K562 (cell line): Measurements from ENCODE around the gene ST6GAL1. TPM values are rescaled to one million over a fixed set of nuclear protein-coding genes. Genes with fewer than 3 reads are reported as not detected.
A peak's percentile ranks its signal among the peaks of the same experiment; 100 is the strongest.
"Not testable (repeated sequence)": the region's sequence is repeated elsewhere in the genome, so short reads cannot be mapped to it uniquely, and the experiment has no call there.

Experiments
- ATAC-seq: fragments of 200-7000 bp; cut with Tn5 transposase; 3 replicates; pipeline ENCODE4 v1.9.1; 2020; ENCODE audit warnings: moderate library complexity
- BruUV-seq: library from RNA; stranded (reverse); fragments of 400-500 nt; replicated peaks from 2 replicates; lab custom pipeline; 2021; lab: Mats Ljungman, UMichigan
- CTCF ChIA-PET: fragments of 300-600 bp; formaldehyde crosslinking; extraction: SDS; loops from one replicate; lab custom pipeline; 2021; ENCODE audit warnings: low intra/inter-chr PET ratio; lab: Yijun Ruan, JAX
- POLR2A ChIA-PET: fragments of 300-600, 350-650 bp; sonication (Branson Sonifier 250); formaldehyde crosslinking; extraction: SDS; loops from one replicate; lab custom pipeline; 2021; ENCODE audit warnings: antibody characterized with exemption, inconsistent platforms; lab: Yijun Ruan, JAX
- DNase-seq, 4 experiments: peaks; one replicate each; pipeline versions ENCODE4 v3.0.0 to v3.0.0-alpha.2; 2011 to 2018; ENCODE audit warnings: low spot score in 3 of 4, mixed read lengths in 3 of 4; ENCODE audit errors: extremely low read depth in 1 of 4
- FAIRE-seq: peaks from 2 replicates; lab custom pipeline; 2011; peaks lifted over from hg19 to GRCh38; lab: Jason Lieb, UNC
- H2AFZ ChIP-seq: 2 replicates; pipeline ENCODE4 v1.6.0; 2011; ENCODE audit warnings: low read depth, low read length, control low read depth, inconsistent platforms
- H3K27ac ChIP-seq: fragments of 200-600 bp; 3 replicates; pipeline ENCODE4 v1.8.0; 2011; ENCODE audit warnings: low read depth, mild to moderate bottlenecking, control low read depth, inconsistent platforms, low read length, moderate library complexity, mixed read lengths; ENCODE audit errors: extremely low read depth
- H3K27me3 ChIP-seq, 2 experiments: fragments of 300-600 bp in 1 of 2; 2 replicates in 1 of 2; 3 replicates in 1 of 2; pipeline versions ENCODE4 v1.6.0 to v1.8.0; 2011; ENCODE audit warnings: inconsistent platforms in 2 of 2, low read length in 2 of 2, mild to moderate bottlenecking in 1 of 2, mixed read lengths in 1 of 2, moderate library complexity in 1 of 2; ENCODE audit not compliant: control insufficient read depth in 2 of 2, insufficient read depth in 2 of 2
- H3K36me3 ChIP-seq: fragments of 300-600 bp; 3 replicates; pipeline ENCODE4 v1.8.0; 2011; ENCODE audit warnings: mild to moderate bottlenecking, low read length, inconsistent platforms; ENCODE audit not compliant: control insufficient read depth, insufficient read depth
- H3K4me1 ChIP-seq, 2 experiments: fragments of 200-600 bp in 1 of 2; replicated peaks in 1 of 2; 2 replicates in 1 of 2; 3 replicates in 1 of 2; pipeline versions ENCODE4 v1.5.1 to v1.8.0; 2011; ENCODE audit warnings: inconsistent platforms in 2 of 2, low read length in 2 of 2, mild to moderate bottlenecking in 1 of 2, mixed read lengths in 1 of 2, moderate library complexity in 1 of 2; ENCODE audit not compliant: control insufficient read depth in 2 of 2, insufficient read depth in 2 of 2
- H3K4me2 ChIP-seq: 2 replicates; pipeline ENCODE4 v1.6.1; 2011; ENCODE audit warnings: low read length, control low read depth, inconsistent platforms, mixed read lengths; ENCODE audit not compliant: insufficient read depth
- H3K4me3 ChIP-seq: fragments of 200-600 bp; sonication (generic), shearing (Covaris generic); 2 replicates; pipeline ENCODE4 v1.5.1; 2016; ENCODE audit warnings: control low read depth, inconsistent platforms
- H3K79me2 ChIP-seq: fragments of 200-600 bp; 3 replicates; pipeline ENCODE4 v1.8.0; 2011; ENCODE audit warnings: low read length, inconsistent platforms; ENCODE audit not compliant: control insufficient read depth, insufficient read depth
- H3K9ac ChIP-seq, 2 experiments: 2 replicates each; pipeline versions ENCODE4 v1.6.0 to v1.6.1; 2011; ENCODE audit warnings: low read depth in 2 of 2, low read length in 2 of 2, control low read depth in 1 of 2, inconsistent platforms in 1 of 2, mild to moderate bottlenecking in 1 of 2, mixed read lengths in 1 of 2; ENCODE audit not compliant: insufficient read depth in 1 of 2
- H3K9me1 ChIP-seq: one replicate; pipeline ENCODE4 v1.6.0; 2011; ENCODE audit warnings: inconsistent platforms, mild to moderate bottlenecking, low read length, moderate library complexity; ENCODE audit not compliant: control insufficient read depth, insufficient read depth
- H3K9me3 ChIP-seq: replicated peaks from 2 replicates; pipeline ENCODE4 v1.5.1; 2011; ENCODE audit warnings: low read depth, low read length, inconsistent platforms; ENCODE audit not compliant: control insufficient read depth, insufficient read depth
- H4K20me1 ChIP-seq: replicated peaks from 2 replicates; pipeline ENCODE4 v1.6.1; 2011; ENCODE audit warnings: low read length, inconsistent platforms, mixed read lengths; ENCODE audit not compliant: control insufficient read depth, insufficient read depth
- ATF3 ChIP-seq, 2 experiments: fragments of 450-650 bp in 1 of 2; sonication (generic) in 1 of 2; formaldehyde crosslinking in 1 of 2; IDR thresholded peaks in 1 of 2; conservative IDR thresholded peaks in 1 of 2; 2 replicates each; pipeline versions ENCODE4 v1.6.1 to v1.8.1; 2016 to 2023; ENCODE audit warnings: mild to moderate bottlenecking in 2 of 2, moderate library complexity in 2 of 2, inconsistent platforms in 1 of 2, missing genetic modification reagents in 1 of 2
- ATF7 ChIP-seq: fragments of 450-650 bp; IDR thresholded peaks from 2 replicates; pipeline ENCODE4 v1.7.1; 2014; ENCODE audit warnings: mild to moderate bottlenecking, moderate library complexity
- JUND ChIP-seq, 2 experiments: IDR thresholded peaks; 2 replicates in 1 of 2; 3 replicates in 1 of 2; pipeline ENCODE4 v1.6.1; 2011; ENCODE audit warnings: borderline replicate concordance in 2 of 2, low read depth in 2 of 2, low read length in 2 of 2, improper control_type of control experiment in 1 of 2, missing biosample characterization in 1 of 2, missing genetic modification characterization in 1 of 2, missing genetic modification reagents in 1 of 2
- MEF2A ChIP-seq: IDR thresholded peaks from 2 replicates; pipeline ENCODE4 v1.6.1; 2011; ENCODE audit warnings: low read depth, mild to moderate bottlenecking, low read length, moderate library complexity; ENCODE audit not compliant: control insufficient read depth
- MEIS2 ChIP-seq: fragments of 450-650 bp; IDR thresholded peaks from 2 replicates; pipeline ENCODE4 v1.6.1; 2014; ENCODE audit warnings: mild to moderate bottlenecking; ENCODE audit not compliant: partially characterized antibody
- NFRKB ChIP-seq: fragments of 450-650 bp; IDR thresholded peaks from 2 replicates; pipeline ENCODE4 v1.6.1; 2016; ENCODE audit warnings: low read depth
- ZNF592 ChIP-seq: fragments of 450-650 bp; IDR thresholded peaks from 2 replicates; pipeline ENCODE4 v1.6.1; 2017; ENCODE audit warnings: antibody characterized with exemption, mild to moderate bottlenecking
- WGBS: fragments of 100-300 bp; shearing (Covaris generic); methylation state at CpG from one replicate; pipeline ENCODE4 v1.1.6; 2016; ENCODE audit warnings: low coverage, mixed read lengths; ENCODE audit not compliant: insufficient coverage; ENCODE audit errors: missing lambda C conversion rate; 5-methylcytosine and 5-hydroxymethylcytosine counted together
- in situ Hi-C: fragments of 300-500 bp; cut with MboI; formaldehyde crosslinking; loops from 4 replicates; pipeline ENCODE4 v1.15.0; 2018; ENCODE audit warnings: inconsistent platforms, mixed read lengths
- intact Hi-C: fragments of 100-400 bp; cut with micrococcal nuclease; formaldehyde crosslinking; loops from 2 replicates; pipeline ENCODE4 v1.14.2; 2022
- polyA plus RNA-seq, 8 experiments: library from polyadenylated mRNA; depleted of rRNA in 4 of 8; stranded (reverse) in 5 of 8; unstranded in 3 of 8; fragments of >200 nt; fragmentation: Nextera tagmentation in 2 of 8; fragmentation: Illumina TruSeq in 1 of 8; extraction: Ambion mirVana in 2 of 8; extraction: Trizol in 1 of 8; gene quantifications; 2 replicates each; pipeline versions ENCODE4 v1.2.1 to v1.2.3, GENCODE V29; 2011 to 2014; ENCODE audit warnings: inconsistent platforms in 1 of 8, missing spikeins in 1 of 8
- total RNA-seq, 7 experiments: library from RNA; depleted of rRNA in 6 of 7; stranded (reverse); fragments of >200 nt in 6 of 7; fragmentation: Illumina TruSeq in 2 of 7; extraction: Trizol in 2 of 7; gene quantifications; 2 replicates each; pipeline versions ENCODE4 v1.2.1 to v1.2.3, GENCODE V29; 2011 to 2021; ENCODE audit warnings: low replicate concordance in 1 of 7

The ST6GAL1 gene
- total and polyA plus RNA-seq, 9 of the 15 experiments (the other 6 are each of a cell fraction or from before 2014, with no cell fraction given), result 31.9 to 145 (median 71.0) TPM

GRCh38 chr3:186884868-186885267 is 45.5 kb upstream of the ST6GAL1 start:
- H2AFZ ChIP-seq, H3K27me3 ChIP-seq, DNase-seq, H3K9me3 ChIP-seq, ATAC-seq, H3K36me3 ChIP-seq, in situ Hi-C loops, BruUV-seq, CTCF ChIA-PET, H3K9me1 ChIP-seq, H3K79me2 ChIP-seq, POLR2A ChIA-PET, H3K4me2 ChIP-seq, FAIRE-seq, H3K9ac ChIP-seq, H4K20me1 ChIP-seq, H3K4me3 ChIP-seq, H3K27ac ChIP-seq: not testable (repeated sequence)
- peaks cover 11 to 63% of the 10 kb centered on the region in 2 experiments for H3K4me1 ChIP-seq
- intact Hi-C loops, result loop anchor here (5.0 kb wide), 1 partner anchor 47 kb away; the partner anchor contains the start of gene ST6GAL1
- WGBS, result 87% methylated on average over 4 of the region's 29 CpGs

GRCh38 chr3:186886202-186886981 is 43.9 kb upstream of the ST6GAL1 start:
- Histone ChIP-seq H3K4me2 (no peak overlapping the region; the same call in 1 of the 2 replicates), H3K9me1 (no peaks in the 10 kb centered on the region), H3K36me3 (no peaks in the 10 kb centered on the region), H4K20me1 (no peaks in the 10 kb centered on the region), H3K9me3 (no peaks in the 10 kb centered on the region), H3K4me3 (no peak overlapping the region), H3K79me2 (no peaks in the 10 kb centered on the region), H2AFZ (peak overlapping the region; percentile 58), H3K4me1 (peaks cover 11 to 54% of the 10 kb centered on the region in 2 experiments), H3K27me3 (no peaks in the 10 kb centered on the region), H3K9ac (peak overlapping the region; percentile 35 to 37; a peak in 2 of 4 replicates), H3K27ac (peak overlapping the region; percentile 45)
- 34% methylated on average over 4 of the region's 5 CpGs for WGBS
- in situ Hi-C loops, result no loop called here
- intact Hi-C loops, result no loop called here
- peak; percentile 46 for FAIRE-seq
- DNase-seq, result no peak
- ChIA-PET POLR2A (no interaction called here), CTCF (no interaction called here)
- no TSS peak for BruUV-seq
- no peak for ATAC-seq
- 0 out of 2 replicates have a peak, but pooled peaks have one; percentile 14 for TF ChIP-seq NFRKB
- peak; percentile 68 for TF ChIP-seq ZNF592
- TF ChIP-seq ATF3 (IDR thresholded peaks at IDR 0.05), result peak; percentile 45
- TF ChIP-seq ATF3 (CRISPR knock-in tag; conservative IDR thresholded peaks at IDR 0.05), result no peak
- TF ChIP-seq MEIS2, result no peak
- TF ChIP-seq MEF2A, result 0 out of 2 replicates have a peak, but pooled peaks have one; percentile 20
- no peak for TF ChIP-seq JUND (IDR thresholded peaks at IDR 0.05; ENCODE audit: borderline replicate concordance, low read depth, low read length)
- 0 out of 3 replicates have a peak, but pooled peaks have one; percentile 13 for TF ChIP-seq JUND (tag; IDR thresholded peaks at IDR 0.05; ENCODE audit: borderline replicate concordance, low read depth, low read length)
- peak; percentile 64; the same call in 1 of the 2 replicates for TF ChIP-seq ATF7
